Measurements from ENCODE around the gene TMEM234. TPM values are rescaled to one million over a fixed set of nuclear protein-coding genes. Genes with fewer than 3 reads are reported as not detected.

The TMEM234 gene
- total RNA-seq, result 8.2 and 16.6 TPM in 2 replicates

DNA sequence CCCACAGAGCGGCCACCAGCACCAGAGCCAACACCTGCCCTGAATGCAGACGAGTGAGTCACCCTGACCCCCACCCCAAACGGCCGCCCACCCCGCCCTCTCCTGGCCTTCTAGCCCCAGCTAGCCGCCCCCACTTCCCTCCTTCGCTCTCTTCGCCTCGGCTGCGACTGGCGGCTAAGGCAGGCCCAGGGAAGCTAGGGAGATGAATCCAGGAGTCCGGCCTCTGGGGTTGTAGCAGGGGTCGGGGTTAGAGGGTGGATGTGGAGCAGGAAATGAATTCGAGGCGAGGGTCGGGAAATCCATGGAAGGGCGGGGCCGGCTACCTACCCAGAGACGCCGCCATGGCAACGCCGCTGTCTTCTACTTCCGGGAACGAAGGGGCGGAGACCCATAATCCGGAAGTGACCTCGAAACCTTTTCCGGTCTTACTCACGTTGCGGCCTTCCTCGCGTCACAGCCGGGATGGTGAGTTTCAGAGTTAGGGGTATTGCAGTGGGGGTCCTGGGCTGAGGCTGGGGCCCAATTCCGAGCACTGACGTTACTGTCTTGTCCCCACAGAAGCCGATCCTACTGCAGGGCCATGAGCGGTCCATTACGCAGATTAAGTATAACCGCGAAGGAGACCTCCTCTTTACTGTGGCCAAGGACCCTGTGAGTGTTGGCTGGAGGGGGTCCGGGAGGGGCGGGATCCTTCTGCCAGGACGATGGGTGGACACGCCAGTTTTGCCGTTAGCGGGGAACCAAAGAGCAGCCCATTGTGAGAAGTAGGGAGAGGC is at the start of gene TMEM234, which contains the start of gene EIF3I:
Gene TMEM234, minus strand, starts transcription at position 374 of the 776 bp plus-strand sequence. Its CDS starts 31 bp downstream, at position 343.
Gene EIF3I, plus strand, starts transcription at position 428 of the 776 bp plus-strand sequence. Its CDS starts 35 bp downstream, at position 463.

DNA sequence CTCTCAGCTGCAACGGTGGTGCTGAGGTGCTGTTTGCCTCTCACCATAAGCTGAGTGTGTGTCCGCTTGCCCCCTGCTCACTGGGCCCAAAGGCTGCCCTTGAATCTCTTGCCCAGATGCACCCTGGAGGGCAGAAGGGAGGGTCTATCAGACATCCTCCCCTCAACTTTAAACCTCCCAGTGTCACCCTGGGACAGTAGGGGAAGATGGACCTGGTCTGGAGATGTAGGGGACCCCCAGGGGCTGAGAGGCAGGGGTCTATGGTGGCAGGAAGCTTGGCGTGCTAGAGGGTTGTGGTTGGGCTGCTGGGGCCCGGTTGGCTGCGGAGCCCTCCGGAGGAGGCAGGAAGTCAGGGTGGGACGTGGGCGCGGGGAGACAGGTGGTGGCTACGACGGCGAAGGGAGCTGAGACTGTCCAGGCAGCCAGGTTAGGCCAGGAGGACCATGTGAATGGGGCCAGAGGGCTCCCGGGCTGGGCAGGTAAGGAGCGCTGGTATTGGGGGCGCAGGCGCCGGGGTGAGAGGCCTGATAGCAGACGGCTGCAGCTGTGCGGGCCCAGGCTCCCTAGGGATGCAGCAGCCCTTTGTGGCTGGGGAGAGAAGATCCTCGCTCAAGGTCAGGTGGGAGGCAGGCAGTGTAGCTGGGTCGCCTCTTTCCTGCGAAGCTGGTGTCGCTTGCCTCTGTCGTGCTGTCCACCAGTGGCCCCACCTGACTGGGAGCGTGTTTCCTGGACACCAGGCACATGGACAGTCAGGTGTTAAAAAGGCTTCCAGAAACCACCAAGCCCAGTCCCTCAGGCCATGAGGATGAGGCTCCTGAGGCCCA is 29.0 kb upstream of the TMEM234 start, which contains the start of gene LCK:
Gene LCK, plus strand, starts transcription at position 373 of the 824 bp plus-strand sequence. CDS start 23,065 bp downstream, outside the sequence.

DNA sequence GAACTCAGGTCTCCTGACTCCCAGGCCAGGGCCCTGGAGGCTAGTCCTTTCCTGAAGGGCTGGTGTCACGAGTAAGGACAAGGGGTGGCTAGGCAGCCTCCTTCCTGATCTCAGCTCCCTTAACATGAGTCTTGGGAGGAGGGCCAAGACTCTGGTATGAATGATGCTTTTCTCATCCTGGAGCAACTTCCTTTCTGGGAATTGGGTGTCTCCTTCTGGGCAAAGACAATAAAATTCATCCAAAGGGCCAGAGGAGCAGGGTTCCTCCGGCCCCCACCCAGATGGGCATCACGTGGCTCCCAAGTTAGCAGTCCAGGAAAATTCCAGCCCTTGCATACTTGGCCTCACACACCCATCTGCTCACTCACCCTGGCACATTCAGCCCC is 24.7 kb upstream of the TMEM234 start, which contains the start of gene FAM167B:
Gene FAM167B, plus strand, starts transcription at position 335 of the 386 bp plus-strand sequence. CDS start 200 bp downstream, outside the sequence.

DNA sequence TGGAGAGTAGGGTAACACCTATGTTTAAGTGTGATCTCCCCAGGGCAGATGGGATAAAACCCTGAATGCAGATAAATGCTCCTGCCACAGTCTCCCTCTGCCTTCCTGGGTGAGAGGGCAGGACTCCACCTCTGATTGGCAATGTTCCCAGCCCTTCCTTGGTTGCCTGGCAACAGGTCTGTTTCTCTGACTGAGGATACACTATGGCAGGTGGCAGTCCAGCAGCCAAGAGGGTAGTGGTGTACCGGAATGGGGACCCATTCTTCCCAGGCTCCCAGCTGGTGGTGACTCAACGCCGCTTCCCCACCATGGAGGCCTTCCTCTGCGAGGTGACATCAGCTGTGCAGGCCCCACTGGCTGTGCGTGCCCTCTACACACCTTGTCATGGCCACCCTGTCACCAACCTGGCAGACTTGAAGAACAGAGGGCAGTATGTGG is 13.2 kb downstream of the TMEM234 start, which contains the start of gene DCDC2B:
Gene DCDC2B, plus strand, starts transcription at position 199 of the 438 bp plus-strand sequence. Its CDS starts 5 bp downstream, at position 204.

DNA sequence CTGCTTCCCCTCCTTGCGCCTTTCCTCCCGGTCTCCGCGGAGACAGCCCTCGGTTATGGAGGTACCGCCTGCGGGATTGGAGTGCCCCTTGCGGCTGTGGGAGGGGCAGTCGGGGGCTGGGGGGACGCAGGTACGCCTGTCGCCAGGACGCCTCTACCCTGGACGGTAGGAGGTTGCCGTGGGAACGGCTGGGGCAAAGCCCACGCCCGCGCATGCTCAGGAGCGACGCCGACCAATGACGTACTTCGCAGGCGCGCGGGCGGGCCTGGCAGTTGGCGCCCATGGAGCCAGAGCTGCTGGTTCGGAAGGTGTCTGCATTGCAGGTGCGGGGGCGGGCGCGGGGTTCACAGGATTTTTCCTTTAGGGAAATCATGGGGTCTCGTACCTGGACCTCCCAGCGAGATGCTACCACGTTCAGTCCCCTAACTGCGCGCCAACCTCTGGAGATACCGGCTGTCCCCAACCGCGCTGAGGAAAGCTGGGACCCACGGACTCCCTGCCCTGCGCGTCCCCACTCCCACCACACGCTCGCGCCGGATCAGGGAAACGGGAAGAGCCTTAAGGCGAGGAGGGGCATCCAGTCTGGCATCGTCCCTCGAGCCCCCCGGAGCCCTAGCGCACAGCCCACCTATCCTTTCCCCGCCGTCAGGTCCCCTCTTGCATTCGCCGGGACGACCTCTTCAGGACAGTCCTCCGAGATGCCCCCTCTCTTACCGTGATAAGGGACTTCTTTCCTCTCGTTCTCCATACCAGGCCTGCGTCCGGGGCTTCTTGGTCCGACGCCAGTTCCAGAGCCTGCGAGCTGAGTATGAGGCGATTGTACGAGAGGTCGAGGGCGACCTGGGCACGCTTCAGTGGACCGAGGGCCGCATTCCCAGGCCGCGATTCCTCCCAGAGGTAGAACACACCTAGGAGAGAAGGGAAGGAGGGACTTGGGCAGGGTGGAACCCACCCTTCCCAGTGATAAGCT is 16.5 kb downstream of the TMEM234 start, which contains the start of gene IQCC:
Gene IQCC, plus strand, starts transcription at position 271 of the 970 bp plus-strand sequence. Its CDS starts 11 bp downstream, at position 282.

DNA sequence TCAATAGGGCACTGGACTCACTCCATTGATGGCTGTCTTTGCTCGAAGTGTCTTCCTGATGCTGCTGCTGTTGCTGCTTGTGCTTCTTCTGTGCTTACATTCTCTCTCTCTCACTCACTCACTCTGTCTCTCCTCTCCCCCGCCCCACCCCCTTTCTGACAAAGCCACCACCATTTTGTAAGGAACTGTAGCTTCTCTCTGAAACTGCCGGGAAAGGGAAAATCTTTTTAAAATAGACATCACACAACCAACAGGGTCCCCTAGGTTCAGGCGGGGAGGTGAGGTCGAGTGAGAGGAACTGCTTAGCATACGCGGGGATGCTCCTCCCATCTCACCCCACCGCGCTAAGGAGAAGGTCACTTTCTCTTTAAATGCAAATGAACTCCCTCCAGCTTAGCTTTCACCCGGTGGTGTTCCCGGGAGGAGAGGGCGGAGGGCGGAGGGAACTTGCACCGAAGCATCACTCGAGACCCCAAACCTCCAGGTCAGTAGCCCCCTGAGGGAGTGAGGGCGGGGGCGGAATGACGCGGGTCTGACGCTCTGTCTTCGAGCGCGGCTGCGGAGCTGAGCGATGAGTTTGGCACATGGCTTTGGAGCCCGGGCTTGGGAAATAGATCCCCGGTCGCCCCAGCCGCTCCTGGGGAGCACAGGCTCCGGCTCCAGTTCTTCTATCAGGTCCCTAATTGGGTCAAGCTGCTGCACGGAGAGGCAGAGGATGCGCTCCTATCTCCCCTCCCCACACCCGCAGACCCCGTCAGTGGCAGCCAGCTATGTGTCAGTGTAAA is 21.7 kb downstream of the TMEM234 start, which contains the start of gene CCDC28B:
Gene CCDC28B, plus strand, starts transcription at position 370 of the 785 bp plus-strand sequence. CDS start 1,341 bp downstream, outside the sequence.

DNA sequence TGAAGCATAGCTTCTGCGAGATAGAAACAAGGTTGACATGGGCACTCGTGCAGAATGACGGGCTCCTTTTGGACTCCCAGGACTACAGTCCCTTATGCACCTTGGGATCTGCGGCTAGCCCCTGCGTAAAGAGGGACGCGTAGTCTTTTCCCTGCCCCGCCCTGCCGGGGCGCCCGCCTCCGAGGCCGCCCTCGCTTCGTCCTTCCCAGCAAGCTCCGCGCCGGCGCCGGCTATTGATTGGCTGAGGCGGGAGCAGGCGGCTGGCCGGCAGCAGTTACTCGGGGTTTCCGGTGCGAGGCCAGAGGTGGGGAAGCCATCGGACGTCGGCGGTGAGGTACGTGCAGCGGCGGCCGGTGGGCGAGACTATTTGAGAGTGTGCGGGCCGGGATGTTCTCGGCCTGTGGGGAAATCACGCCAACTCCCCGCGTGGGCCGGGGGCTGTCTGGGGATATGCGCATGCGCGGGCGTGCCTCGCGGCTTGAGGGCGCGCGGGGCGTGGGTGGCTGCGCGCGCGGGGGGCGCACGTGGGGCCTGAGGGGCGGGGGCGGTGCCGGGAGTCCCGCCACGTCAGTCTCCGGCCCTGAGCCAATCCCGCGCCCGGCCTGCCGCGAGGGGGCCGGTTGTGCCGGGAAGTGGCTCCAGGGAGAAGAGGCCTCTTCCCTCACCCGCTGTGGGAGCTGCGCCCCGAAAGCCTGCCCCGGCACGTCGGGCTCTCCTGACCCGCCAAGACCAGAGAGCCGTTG is 42.5 kb downstream of the TMEM234 start, which contains the start of gene TXLNA:
Gene TXLNA, plus strand, starts transcription at position 233 of the 743 bp plus-strand sequence. CDS start 671 bp downstream, outside the sequence.

Other genes with a start within 250 kb of the TMEM234 start
- 40.5 and 40.9 TPM in 2 replicates for gene KHDRBS1, start 208.5 kb downstream of the TMEM234 start, total RNA-seq
- 3.6 and 5.5 TPM in 2 replicates for gene TMEM39B, start 149.4 kb downstream of the TMEM234 start, total RNA-seq
- 32.6 and 33.3 TPM in 2 replicates for gene KPNA6, start 114.3 kb downstream of the TMEM234 start, total RNA-seq
- gene TXLNA, start 42.7 kb downstream of the TMEM234 start, total RNA-seq, result 58.0 and 63.5 TPM in 2 replicates
- 12.3 and 21.6 TPM in 2 replicates for gene CCDC28B, start 21.8 kb downstream of the TMEM234 start, total RNA-seq
- 0.12 and 0.94 TPM in 2 replicates for gene IQCC, start 16.7 kb downstream of the TMEM234 start, total RNA-seq
- not detected in 2 replicates for gene DCDC2B, start 13.3 kb downstream of the TMEM234 start, total RNA-seq
- 243 and 249 TPM in 2 replicates for gene EIF3I, start 54 bp upstream of the TMEM234 start, total RNA-seq
- gene FAM167B, start 24.9 kb upstream of the TMEM234 start, total RNA-seq, result 0.68 and 6.1 TPM in 2 replicates
- not detected in 2 replicates for gene LCK, start 28.9 kb upstream of the TMEM234 start, total RNA-seq
- gene HDAC1, start 69.7 kb upstream of the TMEM234 start, total RNA-seq, result 49.2 and 59.0 TPM in 2 replicates
- 169 and 485 TPM in 2 replicates for gene MARCKSL1, start 113.9 kb upstream of the TMEM234 start, total RNA-seq
- 4.9 and 7.4 TPM in 2 replicates for gene FAM229A, start 140.1 kb upstream of the TMEM234 start, total RNA-seq
- 0.70 TPM in 1 of 2 replicates, not detected in the other for gene TSSK3, start 140.2 kb upstream of the TMEM234 start, total RNA-seq
- gene BSDC1, start 172.1 kb upstream of the TMEM234 start, total RNA-seq, result 44.1 and 104 TPM in 2 replicates
- not detected in 2 replicates for gene ZBTB8B, start 242.7 kb upstream of the TMEM234 start, total RNA-seq